ENCODE results near the gene UNC13D. TPM values are rescaled to one million over a fixed set of nuclear protein-coding genes. Genes with fewer than 3 reads are reported as not detected.

The UNC13D gene
- total and polyA plus RNA-seq, 2 experiments from 2014 or later = 0.06 to 0.65 TPM

- H3K4me3 ChIP-seq = no peak overlapping the region
- H3K27ac ChIP-seq = no peak overlapping the region
- no peak overlapping the region for H3K4me2 ChIP-seq (ENCODE audit: unreplicated experiment)
- no peaks in the 10 kb centered on the region for H3K27me3 ChIP-seq (replicated peaks; ENCODE audit: insufficient read depth)
- H3K9me3 ChIP-seq (ENCODE audit: low read depth) = no peaks in the 10 kb centered on the region
- H3K9ac ChIP-seq = no peak overlapping the region
- TF ChIP-seq EZH2phosphoT487 (IDR thresholded peaks at IDR 0.05; ENCODE audit: insufficient read depth, low read depth) (no peak), EZH2 (IDR thresholded peaks at IDR 0.05; ENCODE audit: insufficient read depth, poor library complexity, severe bottlenecking) (no peak)
- no peaks in the 10 kb centered on the region for H3F3A ChIP-seq (ENCODE audit: insufficient read depth)
- peaks cover 12% of the 10 kb centered on the region for H3K36me3 ChIP-seq (ENCODE audit: low read depth)
- H3K79me2 ChIP-seq (ENCODE audit: insufficient read depth) = no peaks in the 10 kb centered on the region
- in situ Hi-C loops (cut with MboI) = no loop called here
- H4K20me1 ChIP-seq (ENCODE audit: insufficient read depth) = no peaks in the 10 kb centered on the region
- no peak overlapping the region for H2AFZ ChIP-seq
- 88 to 89% methylated on average over 22 to 25 of the region's 25 CpGs for WGBS, 2 experiments (ENCODE audit: low coverage in 1 of 2, low lambda C conversion rate in 2 of 2, missing lambda C conversion rate in 2 of 2)
- DNase-seq = no peak
- H3K9me2 ChIP-seq (ENCODE audit: insufficient read depth) = no peaks in the 10 kb centered on the region
- peaks cover 3% of the 10 kb centered on the region for H3K4me1 ChIP-seq (ENCODE audit: insufficient read depth)
These were observed 3.7 kb upstream of the UNC13D start for GRCh38 chr17:75847614-75848522.

GRCh38 chr17:75846692-75847613 lies 2.7 kb upstream of the UNC13D start:
- peaks cover 12% of the 10 kb centered on the region for H3K36me3 ChIP-seq (ENCODE audit: low read depth)
- H3K9ac ChIP-seq = no peak overlapping the region
- H3K4me3 ChIP-seq = no peak overlapping the region
- no peaks in the 10 kb centered on the region for H3K9me3 ChIP-seq (ENCODE audit: low read depth)
- no peak overlapping the region for H3K27ac ChIP-seq
- TF ChIP-seq EZH2 (IDR thresholded peaks at IDR 0.05; ENCODE audit: insufficient read depth, poor library complexity, severe bottlenecking) = no peak
- no peak for TF ChIP-seq EZH2phosphoT487 (IDR thresholded peaks at IDR 0.05; ENCODE audit: insufficient read depth, low read depth)
- no peak for DNase-seq
- H3K4me2 ChIP-seq (ENCODE audit: unreplicated experiment) = no peak overlapping the region
- H3K27me3 ChIP-seq (replicated peaks; ENCODE audit: insufficient read depth) = no peaks in the 10 kb centered on the region
- H2AFZ ChIP-seq = no peak overlapping the region
- no peaks in the 10 kb centered on the region for H3K9me2 ChIP-seq (ENCODE audit: insufficient read depth)
- no peaks in the 10 kb centered on the region for H3K79me2 ChIP-seq (ENCODE audit: insufficient read depth)
- peaks cover 3% of the 10 kb centered on the region for H3K4me1 ChIP-seq (ENCODE audit: insufficient read depth)
- WGBS, 2 experiments (ENCODE audit: low coverage in 1 of 2, low lambda C conversion rate in 2 of 2, missing lambda C conversion rate in 2 of 2) = 89% methylated on average over 28 to 34 of the region's 34 CpGs
- in situ Hi-C loops (cut with MboI) = no loop called here
- no peaks in the 10 kb centered on the region for H4K20me1 ChIP-seq (ENCODE audit: insufficient read depth)
- H3F3A ChIP-seq (ENCODE audit: insufficient read depth) = no peaks in the 10 kb centered on the region

DNA sequence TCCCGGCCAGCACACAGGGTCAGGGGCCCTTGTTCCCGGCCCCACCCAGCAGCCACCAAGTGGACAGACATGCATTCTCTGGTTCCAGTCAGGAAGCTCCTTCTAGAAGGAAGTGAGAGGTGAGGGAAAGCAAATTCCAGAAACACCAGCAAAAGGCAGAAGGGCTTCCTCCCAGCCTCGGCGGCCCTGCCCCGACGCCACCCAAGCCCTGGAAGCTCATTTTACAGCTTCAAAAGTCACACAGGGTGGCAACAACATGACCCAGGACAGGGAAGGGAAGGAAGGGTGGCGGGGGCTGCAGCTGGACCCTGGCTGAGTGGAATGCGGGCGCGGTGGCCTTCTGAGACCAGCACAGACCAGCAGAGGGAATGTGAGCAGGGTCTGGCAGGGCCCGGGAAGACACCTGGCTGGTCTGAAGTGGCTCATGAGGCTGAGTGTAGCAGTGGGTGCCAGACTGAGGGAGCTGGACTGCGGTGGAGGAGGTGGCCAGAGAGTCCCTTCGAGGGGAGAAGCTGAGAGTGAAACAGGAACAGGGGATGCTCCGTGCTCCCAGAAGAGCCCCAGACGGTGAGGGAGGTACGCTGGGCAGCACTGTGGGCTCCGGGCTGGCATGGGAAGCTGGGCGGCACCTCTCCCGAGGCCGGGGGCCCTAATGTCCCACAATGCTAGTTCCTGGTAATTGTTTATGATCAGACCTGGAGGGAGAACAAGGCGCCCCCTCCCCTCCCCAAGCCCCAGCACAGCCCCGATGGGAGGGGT lies 1.9 kb upstream of the UNC13D start:
- TF ChIP-seq EZH2phosphoT487 (IDR thresholded peaks at IDR 0.05; ENCODE audit: insufficient read depth, low read depth) (no peak), EZH2 (IDR thresholded peaks at IDR 0.05; ENCODE audit: insufficient read depth, poor library complexity, severe bottlenecking) (no peak)
- no peak for DNase-seq
- in situ Hi-C loops (cut with MboI) = no loop called here

More for the DNA sequence above, 1.9 kb upstream of the UNC13D start:
- WGBS, 2 experiments (ENCODE audit: low coverage in 1 of 2, low lambda C conversion rate in 2 of 2, missing lambda C conversion rate in 2 of 2) = 77 to 88% methylated on average over 12 to 22 of the region's 22 CpGs
- H3K4me2 ChIP-seq (ENCODE audit: unreplicated experiment) = no peak overlapping the region
- H3K27me3 ChIP-seq (replicated peaks; ENCODE audit: insufficient read depth) = no peaks in the 10 kb centered on the region
- H2AFZ ChIP-seq = no peak overlapping the region
- no peak overlapping the region for H3K4me3 ChIP-seq
- H3K9me3 ChIP-seq (ENCODE audit: low read depth) = no peaks in the 10 kb centered on the region
- H3K4me1 ChIP-seq (ENCODE audit: insufficient read depth) = peaks cover 3% of the 10 kb centered on the region
- no peaks in the 10 kb centered on the region for H3K79me2 ChIP-seq (ENCODE audit: insufficient read depth)
- no peaks in the 10 kb centered on the region for H3F3A ChIP-seq (ENCODE audit: insufficient read depth)
- H3K36me3 ChIP-seq (ENCODE audit: low read depth) = peaks cover 8% of the 10 kb centered on the region
- H3K27ac ChIP-seq = no peak overlapping the region
- no peaks in the 10 kb centered on the region for H4K20me1 ChIP-seq (ENCODE audit: insufficient read depth)
- no peaks in the 10 kb centered on the region for H3K9me2 ChIP-seq (ENCODE audit: insufficient read depth)
- H3K9ac ChIP-seq = no peak overlapping the region

Data from GM23248 (cell line).